Transverse colon (tissue), 4 donors: ENCODE results near the gene OFD1.

Source experiments
- CTCF ChIP-seq, 5 experiments: fragments of 200-600 bp in 3 of 5; fragments of 450-650 bp in 2 of 5; sonication (generic) in 3 of 5; IDR thresholded peaks; 1 replicate in 2 of 5; 2 replicates in 3 of 5; pipeline ENCODE4 v1.5.1; 2016 to 2017; ENCODE audit warnings: antibody characterized with exemption in 5 of 5, inconsistent platforms in 3 of 5, mild to moderate bottlenecking in 2 of 5, moderate library complexity in 1 of 5
- EP300 ChIP-seq: sonication (generic); formaldehyde crosslinking; IDR thresholded peaks from one replicate; pipeline ENCODE4 v1.6.1; 2017; ENCODE audit warnings: antibody characterized with exemption, low read depth
- POLR2A ChIP-seq: fragments of 450-650 bp; IDR thresholded peaks from one replicate; pipeline ENCODE4 v1.6.1; 2016; ENCODE audit warnings: antibody characterized with exemption, mild to moderate bottlenecking, moderate library complexity
- POLR2AphosphoS5 ChIP-seq, 3 donors: sonication (generic); formaldehyde crosslinking; IDR thresholded peaks; one replicate each; pipeline ENCODE4 v1.6.1; 2016; ENCODE audit warnings: antibody characterized with exemption in 3 of 3

DNA sequence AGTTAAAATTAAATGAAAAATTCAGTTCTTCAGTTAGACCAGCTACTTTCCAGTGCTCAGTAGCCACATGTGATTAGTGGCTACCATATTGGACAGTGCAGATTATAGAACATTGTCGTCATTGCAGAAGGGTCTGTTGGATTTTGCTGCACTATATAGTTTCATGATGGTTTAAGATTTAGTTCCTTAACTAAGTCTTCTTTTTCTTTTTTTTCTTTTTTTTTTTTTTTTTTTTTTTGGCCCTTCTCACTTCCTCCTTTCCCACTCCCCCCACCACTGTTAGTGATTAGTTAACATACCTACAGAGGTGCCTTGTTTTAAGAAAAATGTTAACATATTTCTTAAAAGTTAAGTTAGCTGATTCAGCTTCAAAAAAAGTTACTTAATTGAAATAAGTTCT is 36.6 kb upstream of the OFD1 start:
- TF ChIP-seq POLR2A (no peak), CTCF (IDR thresholded peaks at IDR 0.05) (no peak), POLR2AphosphoS5 (IDR thresholded peaks at IDR 0.05) (no peak), EP300 (no peak)
